ENCODE data around the gene PIP4K2C.

Gene PIP4K2C

GRCh38 chr12:57621497-57622292 lies 30.7 kb downstream of the PIP4K2C start:
- no peak for DNase-seq (ENCODE audit: low read depth, low spot score)

- DNase-seq (ENCODE audit: low read depth, low spot score), result no peak
These were observed 31.6 kb downstream of the PIP4K2C start for GRCh38 chr12:57622293-57623245.

- DNase-seq (ENCODE audit: low read depth, low spot score), result no peak
These were observed 32.4 kb downstream of the PIP4K2C start for GRCh38 chr12:57623385-57623784.

GRCh38 chr12:57623811-57624390 lies 32.9 kb downstream of the PIP4K2C start:
- no peak for DNase-seq (ENCODE audit: low read depth, low spot score)

- no peak for DNase-seq (ENCODE audit: low read depth, low spot score)
These were observed 33.6 kb downstream of the PIP4K2C start for GRCh38 chr12:57624441-57625220.

- DNase-seq (ENCODE audit: low read depth, low spot score), result no peak
These were observed 34.5 kb downstream of the PIP4K2C start for GRCh38 chr12:57625261-57626032.

GRCh38 chr12:57626111-57626920 lies 35.3 kb downstream of the PIP4K2C start:
- DNase-seq (ENCODE audit: low read depth, low spot score), result no peak

- DNase-seq (ENCODE audit: low read depth, low spot score), result no peak
These were observed 36.0 kb downstream of the PIP4K2C start for GRCh38 chr12:57626921-57627445.

GRCh38 chr12:57627501-57628279 lies 36.7 kb downstream of the PIP4K2C start:
- DNase-seq (ENCODE audit: low read depth, low spot score), result no peak

- DNase-seq (ENCODE audit: low read depth, low spot score), result no peak
These were observed 37.5 kb downstream of the PIP4K2C start for GRCh38 chr12:57628280-57629191.

- DNase-seq (ENCODE audit: low read depth, low spot score), result no peak
These were observed 39.0 kb downstream of the PIP4K2C start for GRCh38 chr12:57629897-57630471.

GRCh38 chr12:57630891-57631433 lies 40.0 kb downstream of the PIP4K2C start:
- no peak for DNase-seq (ENCODE audit: low read depth, low spot score)

- no peak for DNase-seq (ENCODE audit: low read depth, low spot score)
These were observed 40.6 kb downstream of the PIP4K2C start for GRCh38 chr12:57631566-57632072.

GRCh38 chr12:57632073-57632957 lies 41.3 kb downstream of the PIP4K2C start:
- no peak for DNase-seq (ENCODE audit: low read depth, low spot score)

GRCh38 chr12:57632958-57633840 lies 42.2 kb downstream of the PIP4K2C start, which contains the start of gene B4GALNT1:
Gene B4GALNT1 (minus strand): TSS chr12:57633201. CDS start chr12:57632132, 1,069 bp downstream.
- no peak for DNase-seq (ENCODE audit: low read depth, low spot score)

All from smooth muscle cell of the brain vasculature (primary cell).